GM18499 (cell line): Measurements from ENCODE around the gene ATP5MG.

Experiments used
- ATAC-seq: cut with Tn5 transposase; IDR thresholded peaks from one replicate; pipeline ENCODE4 v1.9.1; 2021; ENCODE audit warnings: moderate number of reproducible peaks; ENCODE audit not compliant: insufficient read depth, unreplicated experiment

Gene ATP5MG, protein sequence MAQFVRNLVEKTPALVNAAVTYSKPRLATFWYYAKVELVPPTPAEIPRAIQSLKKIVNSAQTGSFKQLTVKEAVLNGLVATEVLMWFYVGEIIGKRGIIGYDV

DNA sequence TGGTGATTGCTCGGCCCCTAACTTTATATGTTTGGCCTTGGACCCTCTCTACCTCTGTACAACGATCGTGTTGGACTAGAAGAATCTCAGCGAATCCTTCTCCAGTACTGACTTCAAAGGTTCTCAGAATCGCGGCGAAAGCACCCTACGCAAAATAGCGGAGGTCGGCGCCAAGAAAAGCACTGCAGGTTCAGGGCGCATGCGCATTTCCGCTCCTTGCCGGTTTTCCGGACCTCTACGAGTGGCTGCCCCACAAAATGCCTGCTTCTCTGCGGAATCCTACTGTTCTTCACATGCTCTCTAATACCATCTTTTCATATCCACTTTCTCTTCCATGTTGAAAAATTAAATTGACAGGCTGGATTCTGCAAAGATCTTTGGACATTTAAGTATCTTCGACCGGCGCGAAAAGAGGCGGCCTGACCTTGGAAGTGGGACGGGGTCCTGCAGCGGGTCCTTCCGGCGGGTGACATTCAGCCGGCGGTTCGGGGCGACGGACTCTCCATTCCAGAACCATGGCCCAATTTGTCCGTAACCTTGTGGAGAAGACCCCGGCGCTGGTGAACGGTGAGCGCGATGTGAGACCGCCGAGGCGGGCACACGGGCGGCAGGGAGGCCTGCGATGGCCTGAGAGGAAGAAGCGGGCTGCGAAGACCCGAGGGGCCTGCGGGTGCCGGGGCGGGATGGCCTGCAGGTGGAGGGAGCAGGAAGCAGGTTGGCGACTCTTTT, at the start of gene ATP5MG:
TSS of gene ATP5MG (plus strand) at position 456 of the 729 bp plus-strand sequence. CDS start at position 516, 60 bp downstream.
- no peak for ATAC-seq

DNA sequence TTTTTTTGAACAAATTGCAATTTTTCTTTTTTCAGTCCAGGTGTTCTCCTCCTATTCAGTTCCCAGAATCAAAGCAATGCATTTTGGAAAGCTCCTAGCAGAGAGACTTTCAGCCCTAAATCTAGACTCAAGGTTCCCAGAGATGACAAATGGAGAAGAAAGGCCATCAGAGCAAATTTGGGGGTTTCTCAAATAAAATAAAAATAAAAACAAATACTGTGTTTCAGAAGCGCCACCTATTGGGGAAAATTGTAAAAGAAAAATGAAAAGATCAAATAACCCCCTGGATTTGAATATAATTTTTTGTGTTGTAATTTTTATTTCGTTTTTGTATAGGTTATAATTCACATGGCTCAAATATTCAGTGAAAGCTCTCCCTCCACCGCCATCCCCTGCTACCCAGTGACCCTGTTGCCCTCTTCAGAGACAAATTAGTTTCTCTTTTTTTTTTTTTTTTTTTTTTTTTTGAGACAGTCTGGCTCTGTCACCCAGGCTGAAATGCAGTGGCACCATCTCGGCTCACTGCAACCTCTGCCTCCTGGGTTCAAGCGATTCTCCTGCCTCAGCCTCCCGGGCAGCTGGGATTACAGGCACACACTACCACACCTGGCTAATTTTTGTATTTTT, 48.2 kb upstream of the ATP5MG start:
- no peak for ATAC-seq

DNA sequence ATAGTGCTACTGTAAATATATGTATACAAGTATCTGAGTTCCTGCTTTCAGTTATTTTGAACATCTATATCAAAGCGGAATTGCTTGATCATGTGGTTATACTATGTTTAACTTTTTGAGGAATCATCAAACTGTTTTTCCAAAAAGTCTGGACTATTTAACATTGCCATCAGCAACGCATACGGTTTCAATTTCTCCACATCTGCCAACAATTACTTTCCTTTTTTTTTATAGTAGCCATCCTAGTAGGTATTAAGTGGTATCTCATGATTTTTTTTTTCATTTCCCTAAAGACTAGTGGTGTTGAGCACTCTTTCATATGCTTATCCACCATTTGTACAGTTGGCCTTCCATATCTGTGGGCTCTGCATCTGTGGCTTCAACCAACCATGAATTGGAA, 43.3 kb upstream of the ATP5MG start:
- ATAC-seq: no peak

DNA sequence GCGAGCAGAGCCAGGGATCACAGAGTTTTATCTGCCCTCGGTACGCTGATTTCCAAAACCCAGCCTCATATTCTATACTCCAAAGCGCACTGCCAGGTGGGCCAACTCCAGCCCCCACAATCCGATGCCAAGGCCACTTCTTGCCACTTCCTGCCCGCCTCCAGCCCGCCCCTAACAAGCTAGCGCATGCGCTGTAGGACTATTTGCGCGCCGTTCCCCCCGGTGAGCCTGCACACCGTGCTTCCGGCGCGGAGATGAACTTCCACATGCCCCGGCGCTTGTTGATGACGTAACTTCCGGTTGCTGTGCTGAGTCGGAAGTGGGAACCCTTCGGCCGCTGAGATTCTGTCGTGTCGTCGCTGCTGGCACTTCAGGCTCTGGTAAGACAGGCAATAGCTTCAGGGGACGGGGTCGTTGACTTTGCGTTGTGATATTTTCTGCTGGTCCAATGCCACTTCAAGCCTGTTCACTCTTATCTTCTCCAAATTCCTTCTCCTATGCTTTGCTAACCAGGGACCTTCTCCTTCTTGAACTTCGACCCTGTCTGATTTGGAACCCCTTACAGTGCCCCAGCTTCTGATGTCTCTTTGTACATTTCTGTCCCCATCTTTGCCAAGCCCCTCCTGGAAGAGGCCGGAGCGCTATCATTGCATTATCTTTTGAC, 42.0 kb upstream of the ATP5MG start, which contains the start of gene UBE4A:
TSS of gene UBE4A (plus strand) at position 306 of the 664 bp plus-strand sequence. CDS start 5,481 bp downstream, outside the sequence.
- peak; percentile 59 for ATAC-seq

DNA sequence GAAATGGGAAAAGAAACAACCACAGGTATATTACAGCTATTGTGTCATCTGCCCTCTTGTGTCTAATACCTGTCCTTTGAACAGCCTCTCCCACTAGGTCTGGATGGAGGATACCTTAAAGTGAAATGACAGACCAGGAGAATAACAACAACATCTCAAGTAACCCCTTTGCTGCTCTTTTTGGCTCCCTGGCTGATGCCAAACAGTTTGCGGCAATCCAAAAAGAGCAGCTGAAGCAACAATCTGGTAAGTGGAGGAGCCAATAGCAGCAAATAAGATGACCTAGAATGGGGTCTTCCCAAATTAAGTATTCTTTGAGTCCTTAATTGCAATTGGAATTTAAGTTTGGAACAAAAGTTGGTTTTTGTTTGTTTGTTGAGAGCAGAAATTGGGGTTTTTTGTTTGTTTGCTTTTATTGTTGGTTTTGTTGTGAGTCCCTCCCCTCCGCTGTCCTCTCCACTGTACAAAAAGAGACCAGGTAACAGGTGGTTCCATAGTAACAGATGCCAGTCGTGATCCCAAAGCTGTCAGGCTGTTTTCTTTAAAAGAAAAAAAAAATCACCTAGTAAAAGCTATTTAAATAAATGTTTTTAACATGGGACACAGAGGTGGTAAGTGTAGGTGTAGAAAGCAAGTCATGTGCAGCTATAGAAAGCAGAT, 36.3 kb upstream of the ATP5MG start:
- no peak for ATAC-seq

DNA sequence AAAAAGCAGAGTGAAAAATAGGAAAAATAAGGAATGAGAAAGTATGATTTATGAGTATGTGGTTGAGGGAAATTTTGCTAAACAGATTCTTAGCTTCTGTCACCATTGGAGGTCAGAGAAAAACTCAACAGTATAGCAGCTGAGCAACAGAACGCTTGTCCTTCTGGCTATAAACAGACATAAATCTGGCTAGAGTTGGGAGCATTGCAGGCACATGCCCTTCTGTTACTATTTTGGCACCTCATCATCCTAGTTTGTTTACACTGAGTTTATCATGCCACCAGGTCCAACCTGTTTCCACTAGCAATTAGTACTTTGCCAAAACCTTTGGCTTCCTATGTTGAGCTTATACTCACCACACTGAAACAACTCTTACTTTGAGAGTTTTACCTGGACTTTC, 35.1 kb upstream of the ATP5MG start:
- no peak for ATAC-seq

DNA sequence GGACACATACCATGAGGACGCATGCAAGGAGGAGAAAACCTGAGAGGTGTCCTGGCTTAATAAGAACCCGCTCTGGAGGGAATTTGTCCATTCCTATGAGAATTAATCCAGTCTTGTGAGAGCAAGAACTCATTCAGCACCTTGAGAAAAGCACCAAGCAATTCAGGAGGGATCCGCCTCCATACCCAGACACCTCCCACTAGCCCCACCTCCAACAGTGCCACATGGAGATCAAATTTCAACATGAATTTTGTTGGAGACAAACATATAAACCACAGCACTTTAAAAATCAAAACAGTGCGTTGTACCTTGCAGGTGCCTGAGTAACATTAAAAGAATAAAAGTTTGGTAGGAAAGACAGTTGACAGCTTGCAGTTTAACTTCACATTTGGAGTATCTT, 30.6 kb upstream of the ATP5MG start:
- no peak for ATAC-seq

DNA sequence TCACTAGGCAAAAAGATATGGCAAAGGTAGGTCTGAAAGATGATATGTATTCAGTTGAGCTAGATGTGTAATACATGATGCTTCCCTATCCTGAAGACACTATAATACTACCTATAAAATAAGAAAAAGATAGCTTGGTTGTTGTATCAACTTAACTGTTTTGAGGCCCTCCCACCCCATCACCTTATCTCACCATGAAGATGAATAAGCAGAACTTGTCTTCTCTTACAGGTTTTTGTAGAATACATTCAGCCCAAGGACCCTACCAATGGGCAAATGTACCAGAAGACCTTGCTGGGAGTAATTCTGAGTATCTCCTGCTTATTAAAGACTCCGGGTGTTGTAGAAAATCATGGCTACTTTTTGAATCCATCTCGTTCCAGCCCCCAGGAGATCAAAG, 28.1 kb upstream of the ATP5MG start:
- ATAC-seq: no peak

DNA sequence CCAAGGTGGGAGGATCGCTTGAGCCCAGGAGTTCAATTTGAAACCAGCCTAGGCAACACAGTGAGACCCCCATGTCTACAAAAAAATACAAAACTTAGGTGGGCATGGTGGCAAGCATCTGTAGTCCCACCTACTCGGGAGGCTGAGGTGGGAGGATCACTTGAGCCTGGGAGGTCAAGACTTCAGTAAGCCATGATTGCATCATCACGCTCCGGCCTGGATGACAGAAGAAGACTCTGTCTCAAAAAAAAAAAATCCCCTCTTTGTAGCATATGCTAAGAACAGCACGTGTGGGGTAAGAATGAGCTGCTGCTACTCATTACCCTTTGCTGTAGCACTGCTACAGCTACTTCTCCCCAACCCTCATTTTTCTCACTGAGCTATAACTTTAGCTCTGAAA, 27.5 kb upstream of the ATP5MG start:
- no peak for ATAC-seq

DNA sequence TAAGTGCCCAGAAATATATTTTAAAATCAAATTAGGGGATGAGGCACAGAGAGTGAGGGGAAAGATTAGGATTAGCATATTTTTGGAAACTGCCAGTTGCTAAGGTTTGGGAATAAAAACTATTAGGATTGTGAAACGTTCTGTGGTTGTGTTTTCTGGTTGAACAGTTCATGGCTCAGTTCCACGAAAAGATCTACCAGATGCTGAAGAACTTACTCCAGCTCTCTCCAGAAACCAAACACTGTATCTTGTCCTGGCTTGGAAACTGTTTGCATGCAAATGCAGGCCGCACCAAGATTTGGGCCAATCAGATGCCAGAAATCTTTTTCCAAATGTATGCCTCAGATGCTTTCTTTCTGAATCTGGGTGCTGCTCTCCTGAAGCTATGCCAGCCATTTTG, 26.7 kb upstream of the ATP5MG start:
- no peak for ATAC-seq

DNA sequence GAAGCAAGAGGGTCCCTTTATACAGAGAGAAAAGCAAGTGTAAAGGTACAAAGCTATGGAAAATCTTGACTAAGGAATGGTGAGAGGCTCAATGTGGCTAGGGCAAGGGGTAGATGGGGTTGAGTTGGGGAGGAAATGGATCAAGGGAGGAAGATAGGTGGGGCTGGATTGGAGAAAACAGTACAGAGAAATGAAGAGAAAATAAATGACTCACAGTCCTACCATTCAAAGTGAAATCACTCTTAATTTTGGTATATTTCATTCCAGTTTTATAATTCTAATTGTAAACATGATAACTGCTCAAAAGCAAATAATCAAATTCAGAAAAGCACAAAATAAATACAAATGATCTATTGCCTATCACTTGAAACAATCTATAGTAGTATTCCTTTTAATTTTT, 25.4 kb upstream of the ATP5MG start:
- no peak for ATAC-seq

DNA sequence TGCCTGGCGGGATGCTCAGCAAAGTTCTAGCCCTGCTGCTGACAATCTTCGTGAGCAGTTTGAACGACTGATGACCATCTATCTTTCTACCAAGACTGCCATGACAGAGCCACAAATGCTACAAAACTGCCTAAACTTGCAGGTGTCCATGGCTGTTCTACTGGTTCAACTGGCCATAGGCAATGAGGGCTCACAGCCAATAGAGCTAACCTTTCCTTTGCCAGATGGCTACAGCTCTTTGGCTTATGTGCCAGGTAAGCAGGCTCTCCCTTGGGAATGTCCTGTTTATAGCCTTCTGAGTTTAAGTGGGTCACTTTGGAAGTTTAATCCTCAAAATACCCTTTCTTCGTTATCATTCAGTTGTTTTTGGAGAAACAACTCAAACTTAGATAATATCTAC, 21.9 kb upstream of the ATP5MG start:
- ATAC-seq: no peak

DNA sequence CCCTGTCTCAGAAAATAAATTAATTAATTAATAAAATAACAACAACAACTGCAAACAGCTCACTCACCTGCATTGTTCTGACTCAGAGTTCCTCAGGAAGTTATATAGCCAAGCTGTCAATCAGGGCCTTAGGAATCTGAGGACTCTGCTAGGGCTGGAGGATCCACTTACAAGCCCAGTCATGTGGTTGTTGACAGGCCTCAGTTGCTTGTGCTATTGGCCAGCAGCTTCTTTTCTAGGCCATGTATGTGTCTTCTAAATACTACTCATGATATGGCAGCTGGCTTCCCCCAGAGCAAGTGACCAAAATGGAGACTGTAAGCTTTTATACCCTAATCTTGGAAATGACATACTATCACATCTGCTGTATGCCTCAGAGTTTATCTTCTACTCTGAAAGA, 20.8 kb upstream of the ATP5MG start:
- no peak for ATAC-seq

DNA sequence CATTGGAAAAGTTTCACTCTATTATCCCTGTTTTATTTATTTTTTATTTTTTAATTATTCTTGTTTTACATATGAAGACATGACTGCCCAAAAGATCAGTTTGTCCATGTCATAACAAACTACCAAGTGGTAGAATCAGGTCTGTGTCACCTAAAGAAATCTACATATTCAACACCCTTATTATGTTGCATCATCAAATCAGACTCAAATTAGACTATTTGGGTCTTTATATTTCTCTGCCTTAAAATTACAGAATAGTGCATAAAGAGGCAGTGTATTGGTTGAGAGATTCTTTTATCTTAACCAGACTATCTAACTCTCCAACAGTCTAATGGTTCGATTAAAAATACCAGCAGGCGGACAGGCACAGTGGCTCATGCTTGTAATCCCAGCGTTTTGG, 18.5 kb upstream of the ATP5MG start:
- ATAC-seq: no peak

DNA sequence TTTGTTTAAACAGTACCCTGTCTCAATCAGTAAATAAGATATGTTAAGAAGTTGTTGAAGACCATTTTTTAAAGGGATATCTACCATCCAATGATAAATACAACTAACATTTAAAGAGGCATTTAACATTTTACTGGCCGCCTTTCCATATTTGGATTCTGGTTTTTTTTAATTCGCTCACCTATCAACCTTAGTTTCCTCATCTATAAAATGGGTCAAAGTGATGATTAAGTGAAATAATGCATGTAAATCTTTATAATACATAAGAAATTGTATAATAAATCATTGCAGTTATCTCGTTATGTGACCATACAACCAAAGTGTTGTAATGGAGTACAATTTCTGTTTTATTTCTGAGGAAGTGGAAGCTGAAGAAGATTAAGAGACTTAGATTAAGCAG, 17.7 kb upstream of the ATP5MG start:
- ATAC-seq: no peak

DNA sequence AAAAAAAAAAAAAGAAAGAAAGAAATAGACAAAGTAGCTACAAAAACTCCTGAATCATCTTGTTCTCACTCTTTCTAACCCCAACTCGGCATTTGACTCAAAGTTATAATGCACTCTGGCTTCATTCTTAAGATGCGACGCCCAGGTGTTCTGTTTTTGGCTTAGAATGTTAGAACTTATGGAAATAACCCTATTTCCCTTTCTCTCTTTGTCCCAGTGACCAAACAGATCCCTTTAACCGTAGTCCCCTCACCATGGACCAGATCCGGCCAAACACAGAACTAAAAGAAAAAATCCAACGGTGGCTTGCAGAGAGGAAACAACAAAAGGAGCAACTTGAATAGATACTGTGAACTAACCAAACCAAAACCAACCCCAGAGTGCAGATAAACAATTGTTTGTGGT, 5.3 kb upstream of the ATP5MG start:
- no peak for ATAC-seq

DNA sequence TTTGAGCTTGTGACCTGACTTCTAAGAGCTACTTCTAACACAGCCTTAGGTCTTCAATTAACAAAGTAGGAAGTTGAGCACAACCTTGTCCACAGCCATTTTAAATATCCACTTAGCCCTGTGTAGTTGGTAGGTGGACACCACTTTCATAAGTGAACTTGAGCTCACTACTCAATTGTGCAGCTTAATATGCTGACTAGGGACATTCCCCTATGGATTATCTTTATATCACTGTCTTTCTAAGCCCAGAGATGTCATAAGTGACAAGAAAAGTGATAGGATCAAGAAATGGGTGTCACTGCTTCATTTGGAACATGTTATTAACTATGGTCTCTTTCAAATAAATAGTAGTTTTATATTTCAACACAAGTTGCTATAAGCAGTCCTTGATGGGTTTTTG, 4.0 kb upstream of the ATP5MG start:
- ATAC-seq: no peak

DNA sequence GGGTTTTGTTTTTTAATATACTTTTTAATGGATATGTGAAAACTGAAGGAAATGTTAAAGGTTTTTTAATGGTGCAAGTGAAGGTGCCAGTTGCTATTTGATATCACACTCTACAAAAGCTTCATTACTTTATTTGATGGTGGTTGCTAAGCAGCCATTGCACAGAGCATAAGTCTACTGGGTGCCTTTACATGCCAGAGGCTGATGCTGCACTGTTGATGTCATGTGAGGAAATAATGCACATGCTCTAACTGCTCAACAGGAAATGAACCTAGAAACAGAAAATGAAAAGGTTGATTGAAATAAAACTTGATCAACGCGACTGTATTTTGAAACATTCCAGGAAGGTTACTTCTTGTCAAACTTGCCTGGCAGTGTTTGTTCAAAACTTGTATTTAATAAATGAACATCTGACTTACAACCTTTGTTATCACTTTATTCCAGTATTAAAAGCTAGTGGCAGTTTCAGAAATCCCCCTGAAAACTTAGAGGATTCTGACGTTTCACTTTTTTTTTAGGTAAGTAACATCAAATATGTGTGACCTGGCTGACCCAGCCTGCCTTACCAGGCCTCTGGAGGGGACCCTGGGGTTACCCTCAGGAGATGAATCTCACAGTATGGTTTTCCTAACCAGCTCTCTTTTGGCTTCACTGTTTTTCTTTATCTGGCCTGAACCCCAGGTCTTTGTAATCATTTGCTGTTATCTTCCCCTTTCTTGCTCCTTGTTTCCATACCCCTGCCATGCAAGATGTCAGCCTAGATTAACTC, 2.4 kb upstream of the ATP5MG start:
- no peak for ATAC-seq

DNA sequence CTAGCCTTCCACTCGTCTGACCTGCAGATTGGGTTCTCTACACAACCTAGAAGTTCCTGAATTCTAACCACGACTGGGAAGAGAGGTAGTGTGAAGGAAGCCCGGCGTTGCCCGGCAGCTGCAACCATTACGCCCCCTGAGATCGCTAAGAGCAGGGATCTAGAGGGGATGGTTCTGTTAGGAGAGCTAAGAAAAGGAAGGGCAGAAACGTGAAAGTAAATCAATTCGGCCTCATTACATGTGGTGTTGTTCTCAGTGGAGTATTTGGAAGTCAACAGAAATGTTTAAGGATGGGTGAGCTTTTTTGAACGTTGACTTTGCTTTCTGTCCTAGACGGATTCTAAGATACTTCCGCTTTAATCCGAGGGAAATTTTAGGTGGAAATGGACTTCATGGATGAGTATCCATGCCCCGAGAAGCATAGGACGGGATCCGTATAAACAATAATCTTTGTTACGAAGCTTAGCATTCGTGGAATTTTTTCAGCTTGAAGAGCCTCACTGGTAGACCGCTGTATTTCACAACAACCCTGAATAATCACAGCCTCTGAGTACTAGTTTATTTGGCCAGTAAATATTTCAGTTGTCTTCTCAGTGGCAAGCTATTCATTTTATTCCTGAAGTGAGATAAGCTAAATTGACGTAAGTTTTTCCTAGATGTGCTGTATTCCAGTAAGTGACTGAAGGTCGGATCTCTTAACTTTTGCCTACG, 629 bp downstream of the ATP5MG start:
- no peak for ATAC-seq
